HG03342 (cell line): ENCODE results near the gene EPC2.
"Not testable (repeated sequence)": the region's sequence is repeated elsewhere in the genome, so short reads cannot be mapped to it uniquely, and the experiment has no call there.

ENCODE experiments used
- ATAC-seq: cut with Tn5 transposase; IDR thresholded peaks from one replicate; pipeline ENCODE4 v1.9.1; 2021; ENCODE audit warnings: mild to moderate bottlenecking, moderate library complexity; ENCODE audit not compliant: unreplicated experiment

Gene EPC2

DNA sequence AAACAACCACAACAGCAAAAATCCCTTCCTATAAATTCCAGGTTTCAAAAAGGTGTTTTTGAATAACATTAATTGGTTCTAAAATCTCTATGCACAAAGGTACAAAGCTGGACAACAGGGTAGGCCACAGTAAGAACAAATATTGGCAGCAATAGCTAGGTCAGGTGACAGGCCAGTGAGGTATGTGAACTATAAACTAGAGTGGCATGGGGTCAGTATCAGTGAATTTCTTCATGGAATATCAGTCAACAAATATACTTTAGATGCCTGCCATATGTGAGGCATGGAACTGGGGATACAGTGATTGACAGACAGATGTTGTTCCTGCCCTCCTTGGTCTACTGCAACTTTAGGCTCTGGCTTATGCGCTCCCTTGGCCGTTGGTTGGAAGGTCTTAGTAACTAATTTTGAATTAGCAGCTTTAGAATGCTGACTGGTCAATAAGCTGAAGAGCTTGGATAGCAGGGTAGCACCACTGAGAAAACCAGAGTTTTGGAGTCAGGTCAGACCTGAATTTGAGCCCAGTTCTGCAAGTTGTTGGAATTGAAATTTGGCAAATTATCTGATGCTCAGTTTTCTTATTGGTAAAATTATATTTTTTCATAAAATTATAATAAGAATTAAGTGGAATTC lies 2.3 kb upstream of the EPC2 start:
- ATAC-seq, result no peak

DNA sequence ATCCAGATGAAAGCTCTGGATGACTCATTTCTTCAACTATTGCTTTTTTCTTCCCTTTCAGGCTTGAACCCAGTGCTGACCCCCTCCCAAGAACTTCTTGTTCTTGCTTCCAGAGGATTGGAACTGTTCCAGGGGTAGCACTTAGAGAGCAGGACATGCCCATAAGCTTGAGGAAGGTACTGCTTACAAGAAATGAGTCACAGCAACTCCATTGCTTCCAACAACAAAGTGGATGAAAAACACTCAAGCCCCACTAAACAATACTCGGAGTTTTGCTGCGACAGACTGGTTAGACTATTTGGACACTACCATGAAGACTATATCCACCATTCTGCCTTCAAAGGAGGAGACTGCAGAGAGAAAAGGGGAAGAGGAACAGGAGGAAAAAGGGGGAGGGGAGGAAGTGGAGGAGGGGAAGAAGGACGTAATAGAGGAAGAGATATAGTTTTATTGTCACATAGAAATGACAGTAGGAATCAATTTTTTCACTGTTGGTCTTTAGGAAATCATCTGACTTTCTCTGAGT lies 1.6 kb upstream of the EPC2 start:
- no peak for ATAC-seq

DNA sequence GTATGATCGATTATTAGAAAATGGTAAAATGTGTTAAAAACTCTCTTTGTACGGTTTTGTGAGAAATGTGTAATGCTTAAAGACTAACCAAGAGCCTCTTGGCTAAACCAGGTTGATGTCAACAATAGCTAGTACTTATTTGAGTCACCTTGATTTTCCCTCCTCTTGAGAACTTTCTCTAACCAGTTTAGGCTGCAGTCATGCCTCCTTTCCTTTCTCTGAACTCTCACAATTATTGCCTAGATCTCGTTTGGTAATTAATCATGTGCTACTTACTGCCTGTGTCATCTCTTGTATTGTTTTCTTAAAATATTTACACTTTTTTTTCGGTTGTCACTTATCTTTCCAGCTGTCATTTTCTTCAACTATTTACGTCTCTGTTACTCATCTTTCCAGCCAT lies 1.1 kb upstream of the EPC2 start:
- ATAC-seq, result peak; percentile 23

DNA sequence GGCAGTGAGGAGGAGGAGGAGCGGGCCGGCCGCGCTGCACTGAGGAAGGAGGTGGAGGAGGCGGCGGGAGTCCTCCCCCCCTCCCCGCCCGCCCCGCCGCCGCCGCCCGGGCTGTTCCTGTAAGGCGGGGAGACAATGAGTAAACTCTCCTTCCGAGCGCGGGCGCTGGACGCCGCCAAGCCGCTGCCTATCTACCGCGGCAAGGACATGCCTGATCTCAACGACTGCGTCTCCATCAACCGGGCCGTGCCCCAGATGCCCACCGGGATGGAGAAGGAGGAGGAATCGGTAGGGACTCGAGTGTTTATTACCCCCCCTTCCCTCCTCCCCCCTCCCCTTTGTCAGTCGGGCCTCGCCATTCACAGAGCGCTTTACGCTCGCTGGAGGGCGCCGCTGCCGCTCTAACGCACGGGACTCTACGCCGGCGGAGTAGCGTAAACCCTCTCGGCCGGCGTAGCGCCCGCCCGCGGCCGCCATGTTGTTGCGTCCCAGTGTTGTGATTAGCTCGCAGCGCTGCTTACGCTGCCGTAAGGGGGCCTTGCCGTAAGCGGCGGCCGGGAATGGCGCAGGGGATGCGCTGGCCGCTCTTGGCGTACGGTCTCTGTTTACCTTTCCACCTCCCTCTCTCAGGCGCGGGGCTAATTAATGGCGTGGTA lies 460 bp downstream of the EPC2 start:
- ATAC-seq, result peak; percentile 51

DNA sequence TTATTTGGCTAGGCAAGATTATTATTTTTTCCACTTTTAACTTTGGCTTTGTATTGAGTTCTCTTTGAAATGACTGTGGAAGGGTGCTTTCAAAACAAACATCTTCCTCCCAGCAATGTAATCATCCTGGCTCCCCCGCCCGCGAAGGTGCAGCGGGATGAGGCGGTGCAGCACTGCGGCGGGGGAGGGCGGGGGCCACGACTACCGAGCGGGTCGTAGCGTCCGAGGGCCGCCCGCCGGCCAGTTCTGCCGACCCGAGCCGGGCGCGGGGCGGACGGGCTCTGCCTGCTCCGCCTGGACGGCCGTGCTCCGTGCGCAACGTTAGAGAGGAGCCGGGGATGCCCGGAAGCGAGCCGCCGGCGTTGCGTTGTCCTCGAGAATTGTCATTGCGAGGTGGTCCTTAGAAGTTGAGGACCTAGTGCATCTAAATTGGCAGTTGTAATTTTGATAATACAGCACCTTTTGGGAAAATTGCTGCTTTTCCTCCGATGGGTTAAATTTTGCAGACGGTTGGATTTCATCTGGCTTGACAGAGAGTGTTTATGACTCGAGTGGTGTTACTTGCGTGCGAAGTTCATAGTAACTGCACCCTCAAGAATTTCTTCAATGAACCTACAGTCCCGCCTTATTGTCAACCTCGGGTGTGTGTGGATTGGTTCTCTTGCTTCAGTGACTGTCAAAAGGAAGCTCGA lies 1.1 kb downstream of the EPC2 start:
- ATAC-seq, result peak; percentile 43

DNA sequence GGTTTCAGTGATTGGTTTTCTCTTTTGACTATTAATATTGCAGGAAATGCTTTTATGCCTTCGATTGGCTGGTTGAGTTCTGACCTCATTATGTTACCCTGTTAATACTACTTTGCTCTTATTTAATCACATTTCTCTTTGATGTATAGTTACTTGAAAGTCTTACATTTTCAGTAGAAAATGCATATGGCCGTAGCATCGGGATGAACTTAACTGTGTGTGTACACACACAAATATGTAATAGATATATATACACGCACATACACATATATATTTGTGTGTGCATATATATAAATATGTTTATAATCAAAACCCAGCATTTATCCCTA lies 1.6 kb downstream of the EPC2 start:
- no peak for ATAC-seq

DNA sequence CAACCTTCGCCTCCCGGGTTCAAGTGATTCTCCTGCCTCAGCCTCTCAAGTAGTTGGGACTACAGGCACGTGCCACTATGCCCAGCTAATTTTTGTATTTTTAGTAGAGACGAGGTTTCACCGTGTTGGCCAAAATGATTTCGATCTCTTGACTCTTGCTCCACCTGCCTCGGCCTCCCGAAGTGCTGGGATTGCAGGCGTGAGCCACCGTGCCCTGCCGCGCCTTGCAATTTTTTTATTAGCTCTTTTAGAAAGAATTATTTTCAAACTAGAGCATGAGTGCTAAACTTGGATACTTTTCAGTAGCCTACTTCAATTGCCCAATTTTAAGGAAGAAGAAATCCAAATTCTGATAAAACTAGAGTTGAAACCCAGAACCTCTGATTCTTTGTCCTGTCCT lies 3.2 kb downstream of the EPC2 start:
- ATAC-seq, result not testable (repeated sequence)

DNA sequence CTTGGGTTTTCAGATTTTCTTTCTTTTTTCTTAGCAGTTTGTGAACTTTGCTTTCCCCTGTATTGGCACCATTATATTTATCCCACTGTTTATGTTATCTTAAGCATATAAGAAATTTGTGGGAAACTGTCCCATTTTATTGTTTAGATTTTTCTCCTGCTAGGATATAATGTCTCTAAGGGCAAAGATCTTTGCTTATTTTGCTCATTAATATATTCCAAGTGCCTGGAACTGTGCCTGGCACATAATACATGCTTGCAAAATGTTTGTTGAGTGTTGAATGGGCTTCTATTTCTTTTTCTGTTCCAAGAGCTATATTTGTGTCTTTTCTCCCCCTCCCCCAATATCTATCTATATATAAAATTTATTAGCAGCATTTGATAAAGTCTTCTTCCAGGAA lies 5.4 kb downstream of the EPC2 start:
- ATAC-seq, result no peak

DNA sequence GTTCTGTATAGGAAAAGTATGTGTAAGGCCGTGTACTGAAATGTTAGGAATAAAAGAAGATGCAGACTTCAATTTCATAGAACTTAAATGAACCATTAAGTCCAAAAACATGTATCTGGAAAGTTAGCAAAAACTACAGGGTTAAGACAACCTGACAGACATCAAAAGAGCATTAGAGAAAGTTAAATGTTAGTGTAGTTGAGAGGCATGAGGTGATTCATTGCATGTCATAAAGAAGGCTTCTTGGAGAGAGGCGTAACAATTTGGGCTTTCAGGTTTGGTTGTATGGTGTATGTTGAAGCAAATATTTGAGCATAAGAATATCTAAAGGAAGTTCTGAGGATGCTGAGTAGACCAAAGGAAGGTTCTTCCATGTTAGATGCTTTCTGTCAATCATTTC lies 6.3 kb downstream of the EPC2 start:
- no peak for ATAC-seq

DNA sequence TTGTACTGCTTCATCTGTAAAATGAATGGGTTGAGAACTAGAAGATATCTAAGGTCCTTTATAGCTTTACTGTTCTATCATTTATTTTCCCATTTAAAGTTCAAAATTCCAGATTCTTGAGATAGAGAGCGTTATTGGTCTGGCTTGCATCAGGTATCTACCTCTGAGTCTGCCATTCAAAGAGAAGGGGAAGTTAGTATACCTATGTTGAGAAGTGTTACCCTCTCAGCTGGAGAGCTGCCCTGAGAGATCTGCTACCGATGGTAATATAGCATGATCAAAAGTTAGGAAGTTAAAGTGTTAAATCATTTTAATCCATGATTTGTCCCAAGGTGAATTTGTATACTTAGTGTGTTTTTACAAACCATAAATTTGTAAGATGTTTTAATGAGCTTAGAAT lies 7.4 kb downstream of the EPC2 start:
- ATAC-seq, result no peak

DNA sequence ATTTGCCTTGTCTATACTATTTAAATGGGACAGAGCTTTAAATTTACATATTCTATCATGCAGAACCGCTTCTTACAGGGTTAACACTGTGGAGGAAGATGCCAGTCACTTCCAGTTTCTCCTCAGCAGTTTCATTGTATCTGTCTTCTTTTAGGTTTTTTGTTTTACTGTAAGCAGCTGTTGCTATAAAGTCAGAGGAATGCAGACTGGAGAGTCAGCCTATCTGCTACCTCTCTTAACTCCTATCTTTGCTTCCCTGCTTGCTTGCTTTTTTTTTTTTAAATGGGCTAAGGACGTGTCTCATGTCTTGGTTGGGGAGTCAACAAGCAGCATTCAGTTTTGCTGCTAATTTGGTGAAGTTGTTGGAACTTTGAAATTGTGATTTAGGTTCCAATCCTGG lies 8.9 kb downstream of the EPC2 start:
- peak; percentile 93 for ATAC-seq

DNA sequence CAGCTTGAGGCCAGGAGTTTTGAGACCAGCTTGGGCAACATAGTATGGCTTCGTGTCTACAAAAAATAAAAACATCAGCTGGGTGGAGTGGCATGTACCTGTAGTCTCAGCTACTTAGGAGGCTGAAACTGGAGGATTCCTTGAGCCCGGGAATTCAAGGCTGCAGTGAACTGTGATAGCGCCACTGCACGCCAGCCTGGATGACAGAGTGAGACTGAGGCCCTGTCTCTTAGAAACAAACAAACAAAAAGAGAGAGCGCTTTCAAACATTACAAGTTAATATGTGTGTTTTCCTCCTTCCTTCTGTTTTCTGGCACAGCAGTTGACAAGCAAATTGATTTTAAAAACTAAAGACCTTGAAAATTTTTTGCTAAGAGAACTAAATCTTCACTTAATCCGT lies 9.9 kb downstream of the EPC2 start:
- ATAC-seq, result no peak

DNA sequence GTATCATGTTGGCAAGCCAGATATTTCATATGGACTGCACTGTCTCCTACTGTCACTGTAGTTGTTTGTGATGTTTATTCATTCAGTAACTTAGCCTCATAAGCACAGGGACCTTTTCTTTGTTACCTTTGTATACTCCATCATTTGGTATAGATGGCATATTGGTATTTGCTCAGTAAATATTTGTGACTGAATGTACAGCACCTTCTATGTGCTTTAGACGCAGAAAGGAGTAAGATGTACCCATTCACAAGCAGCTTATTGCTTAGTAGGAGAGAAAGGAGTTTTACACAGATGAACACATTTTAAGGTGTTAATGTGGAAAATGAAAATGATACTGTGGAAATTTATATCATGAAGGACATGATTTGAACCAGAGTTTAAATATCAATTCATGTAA lies 12.0 kb downstream of the EPC2 start:
- no peak for ATAC-seq

DNA sequence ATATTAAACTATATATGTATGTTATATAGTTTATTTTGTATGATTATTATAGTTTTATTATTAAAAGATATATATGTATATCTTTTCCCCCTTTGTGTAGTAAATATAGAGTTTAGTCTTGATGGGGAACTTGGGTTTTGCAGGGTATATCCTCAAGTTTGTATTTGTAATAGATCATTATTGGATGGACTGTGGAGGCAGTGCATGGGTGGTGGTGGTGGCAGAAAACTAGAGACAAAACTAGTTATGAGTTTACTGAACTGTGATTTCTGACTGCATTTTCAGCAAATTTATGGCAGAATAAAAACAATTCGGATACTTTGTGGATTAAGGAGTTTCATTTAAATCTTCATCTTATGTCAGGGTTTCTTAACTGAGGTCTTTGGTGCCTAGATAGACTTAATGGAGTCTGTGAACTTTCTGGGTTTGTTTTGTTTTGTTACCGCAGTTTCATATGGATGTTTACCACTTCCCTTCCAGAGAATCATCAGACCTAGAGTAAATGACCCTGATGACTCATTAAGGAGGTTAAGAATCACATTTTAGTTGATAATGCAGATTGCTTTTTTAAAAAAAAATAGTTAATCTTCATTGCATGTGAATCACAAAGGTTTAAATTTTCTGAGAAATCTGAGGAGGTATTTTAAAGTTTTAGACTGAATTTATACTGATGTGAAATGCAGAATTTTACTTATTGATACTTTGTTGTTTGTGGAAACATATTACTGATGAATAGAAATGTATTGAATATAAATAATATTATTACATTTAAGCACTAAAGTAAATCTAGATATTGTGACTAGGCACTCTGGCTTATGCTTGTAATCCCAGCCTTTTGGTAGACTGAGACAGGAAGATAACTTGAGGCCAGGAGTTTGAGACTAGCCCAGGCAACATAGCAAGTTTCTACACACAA lies 14.5 kb downstream of the EPC2 start:
- ATAC-seq, result peak; percentile 99

DNA sequence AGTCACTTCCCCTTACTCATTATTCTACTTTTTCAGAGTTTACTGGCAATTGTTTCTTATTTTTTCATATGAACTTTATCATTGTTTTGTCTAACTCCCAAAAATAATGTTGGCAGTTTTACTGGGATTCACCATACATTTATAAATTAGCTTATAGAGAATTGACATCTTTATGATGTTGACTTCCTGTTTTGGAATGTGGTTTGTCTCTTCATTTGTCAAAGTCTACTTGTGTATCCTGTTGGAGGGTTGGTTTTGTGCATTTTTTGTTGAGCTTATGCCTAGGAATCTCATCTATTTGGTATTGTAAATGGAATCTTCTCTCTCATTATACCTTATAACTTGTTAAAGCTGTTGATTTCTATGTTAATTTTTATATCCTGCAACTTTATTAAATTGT lies 16.4 kb downstream of the EPC2 start:
- ATAC-seq, result no peak

DNA sequence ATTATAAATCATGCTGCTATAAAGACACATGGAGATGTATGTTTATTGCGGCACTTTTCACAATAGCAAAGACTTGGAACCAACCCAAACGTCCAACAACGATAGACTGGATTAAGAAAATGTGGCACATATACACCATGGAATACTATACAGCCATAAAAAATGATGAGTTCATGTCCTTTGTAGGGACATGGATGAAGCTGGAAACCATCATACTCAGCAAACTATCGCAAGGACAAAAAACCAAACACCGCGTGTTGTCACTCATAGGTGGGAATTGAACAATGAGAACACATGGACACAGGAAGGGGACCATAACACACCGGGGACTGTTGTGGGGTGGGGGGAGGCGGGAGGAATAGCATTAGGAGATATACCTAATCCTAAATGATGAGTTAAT lies 17.8 kb downstream of the EPC2 start:
- not testable (repeated sequence) for ATAC-seq

DNA sequence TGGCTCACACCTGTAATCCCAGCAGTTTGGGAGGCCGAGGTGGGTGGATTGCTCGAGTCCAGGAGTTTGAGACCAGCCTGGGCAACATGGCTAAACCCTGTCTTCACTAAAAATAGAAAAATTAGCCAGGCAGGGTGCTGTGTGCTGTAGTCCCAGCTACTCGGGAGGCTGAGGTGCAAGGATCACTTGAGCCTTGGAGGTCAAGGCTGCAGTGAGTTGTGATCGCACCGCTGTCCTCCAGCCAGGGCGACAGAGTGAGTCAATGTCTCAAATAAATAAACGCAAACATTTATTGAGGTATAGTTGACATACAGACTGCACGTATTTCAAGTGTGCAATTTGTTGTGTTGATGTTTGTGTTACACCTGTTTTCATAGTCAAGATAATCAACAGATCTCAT lies 19.7 kb downstream of the EPC2 start:
- no peak for ATAC-seq

DNA sequence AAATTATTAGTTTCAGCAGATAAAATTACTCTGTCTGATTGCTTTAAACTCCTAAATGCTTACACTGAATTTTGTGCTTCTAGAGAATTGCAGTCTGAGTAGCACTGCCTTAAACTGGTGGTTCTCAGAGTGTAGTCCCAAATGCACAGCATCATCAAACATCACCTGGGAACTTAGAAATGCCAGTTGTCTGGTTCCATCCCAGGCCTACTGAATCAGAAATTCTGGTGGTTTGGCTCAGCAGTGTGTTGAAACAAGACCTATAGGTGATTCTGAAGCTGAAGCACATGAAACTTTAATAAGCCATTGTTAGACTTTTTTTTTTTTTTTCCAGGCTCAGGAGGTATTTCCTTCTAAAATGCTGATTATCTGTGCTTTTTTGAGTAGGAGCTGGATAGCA lies 22.0 kb downstream of the EPC2 start:
- no peak for ATAC-seq

DNA sequence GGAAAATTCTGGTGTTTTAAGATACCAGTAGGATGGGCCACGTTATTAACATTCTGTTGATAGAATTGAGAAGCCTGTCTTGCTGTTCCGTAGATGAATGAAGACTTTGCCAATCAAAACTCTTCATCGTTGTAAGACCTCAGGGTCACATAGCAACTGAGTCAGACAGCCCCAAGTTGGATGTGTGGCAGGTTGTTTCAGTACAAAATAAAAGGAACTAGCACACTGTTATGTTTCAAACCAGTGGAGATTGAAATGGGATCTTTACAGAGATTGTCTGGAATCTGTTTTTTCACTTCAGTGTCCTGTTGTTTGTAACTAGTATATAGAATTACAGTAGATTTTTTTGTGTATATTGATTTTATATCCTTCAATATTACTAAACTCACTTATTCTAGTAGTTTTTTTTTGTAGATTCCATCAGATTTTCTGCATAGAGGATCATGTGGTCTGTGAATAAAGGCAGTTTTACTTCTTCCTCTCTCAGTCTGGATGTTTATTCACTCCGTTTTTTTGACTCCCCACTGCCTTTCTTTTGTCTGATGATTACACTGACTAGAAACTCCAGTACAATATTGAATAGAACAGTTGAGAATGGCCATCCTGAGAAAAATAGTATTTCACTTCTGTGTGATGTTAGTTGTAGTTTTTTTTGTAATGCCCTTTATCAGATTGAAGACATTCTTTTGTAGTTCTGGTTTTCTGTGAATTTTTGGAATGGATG lies 22.7 kb downstream of the EPC2 start:
- no peak for ATAC-seq

DNA sequence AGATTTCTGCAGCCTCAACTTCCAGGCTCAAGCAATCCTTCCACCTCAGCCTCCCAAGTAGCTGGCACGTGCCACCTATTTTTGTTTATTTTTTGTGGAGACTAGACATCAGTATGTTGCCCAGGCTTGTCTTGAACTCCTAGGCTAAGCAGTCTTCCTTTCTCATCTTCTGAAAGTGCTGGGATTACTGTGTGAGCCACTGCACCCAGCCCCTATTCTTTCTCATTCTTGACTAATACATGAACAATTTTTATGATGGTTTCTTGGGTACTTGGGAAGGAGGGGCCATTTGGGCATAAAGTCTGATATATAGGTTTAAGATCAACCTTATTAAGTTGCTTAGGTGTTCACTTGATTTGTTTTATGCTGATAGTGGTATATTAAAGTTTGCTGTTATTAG lies 26.2 kb downstream of the EPC2 start:
- no peak for ATAC-seq
